ENCODE measurements around the gene PPIA. TPM values are rescaled to one million over a fixed set of nuclear protein-coding genes. Genes with fewer than 3 reads are reported as not detected.
"Not testable (repeated sequence)": the region's sequence is repeated elsewhere in the genome, so short reads cannot be mapped to it uniquely, and the experiment has no call there.

Gene PPIA
- total RNA-seq, 4 donors from 2014 or later, result 1,097 to 2,167 (median 1,431) TPM

GRCh38 chr7:44845451-44845850 is 49.0 kb downstream of the PPIA start:
- TF ChIP-seq CTCF (IDR thresholded peaks at IDR 0.05) (no peak), POLR2A (IDR thresholded peaks at IDR 0.05) (no peak), EP300 (IDR thresholded peaks at IDR 0.05) (no peak), POLR2AphosphoS5 (IDR thresholded peaks at IDR 0.05) (no peak)
- Histone ChIP-seq H3K4me3 (no peak overlapping the region), H3K36me3 (peaks cover 0 to 19% of the 10 kb centered on the region in 2 donors), H3K27ac (no peak overlapping the region), H3K27me3 (no peaks in the 10 kb centered on the region), H3K4me1 (peaks cover 0 to 66% (median 3%) of the 10 kb centered on the region in 3 donors), H3K9me3 (no peaks in the 10 kb centered on the region)
- no peak for ATAC-seq

- 20 to 48% methylated on average over 1 to 10 of the region's 11 CpGs for WGBS, 2 donors (ENCODE audit: low coverage in 1 of 2)
- not testable (repeated sequence) for H3K27me3 ChIP-seq, ATAC-seq, H3K9me3 ChIP-seq
- Histone ChIP-seq H3K4me1 (peaks cover 0 to 64% (median 3%) of the 10 kb centered on the region in 3 donors), H3K27ac (peak overlapping the region; percentile 81 to 99 (median 95)), H3K4me3 (peak overlapping the region; percentile 45 to 75), H3K36me3 (peaks cover 0 to 12% of the 10 kb centered on the region in 2 donors)
These were observed 49.9 kb downstream of the PPIA start for GRCh38 chr7:44846390-44846789.

- H3K27me3 ChIP-seq, result no peaks in the 10 kb centered on the region
- 1% methylated on average over 12 of the region's 12 CpGs for WGBS, 2 donors (ENCODE audit: low coverage in 1 of 2)
- H3K27ac ChIP-seq, result peak overlapping the region; percentile 81 to 99 (median 95)
- H3K9me3 ChIP-seq, result no peaks in the 10 kb centered on the region
- peaks cover 0 to 7% of the 10 kb centered on the region in 2 donors for H3K36me3 ChIP-seq
- H3K4me3 ChIP-seq, result peak overlapping the region; percentile 45 to 75
- no peak for ATAC-seq
- H3K4me1 ChIP-seq, result peaks cover 0 to 59% (median 3%) of the 10 kb centered on the region in 3 donors
- TF ChIP-seq POLR2A (IDR thresholded peaks at IDR 0.05) (no peak), CTCF (IDR thresholded peaks at IDR 0.05) (no peak), POLR2AphosphoS5 (IDR thresholded peaks at IDR 0.05) (no peak), EP300 (IDR thresholded peaks at IDR 0.05) (no peak)
These were observed 50.5 kb downstream of the PPIA start for GRCh38 chr7:44846816-44847508.

- Histone ChIP-seq H3K27ac (peak overlapping the region; percentile 81 to 99 (median 95)), H3K36me3 (peaks cover 0 to 3% of the 10 kb centered on the region in 2 donors), H3K4me1 (peaks cover 0 to 53% (median 3%) of the 10 kb centered on the region in 3 donors), H3K4me3 (peak overlapping the region; percentile 45 to 75), H3K27me3 (no peaks in the 10 kb centered on the region), H3K9me3 (no peaks in the 10 kb centered on the region)
- TF ChIP-seq POLR2A (IDR thresholded peaks at IDR 0.05) (no peak), CTCF (IDR thresholded peaks at IDR 0.05) (peak; percentile 62 to 96 (median 89)), POLR2AphosphoS5 (IDR thresholded peaks at IDR 0.05) (peak; percentile 25), EP300 (IDR thresholded peaks at IDR 0.05) (no peak)
- WGBS, 2 donors (ENCODE audit: low coverage in 1 of 2), result 0% methylated on average over 7 of the region's 36 CpGs; no CpG with 5 or more reads in 1 of the 2 donors
- ATAC-seq, result peak; percentile 83
These were observed 51.0 kb downstream of the PPIA start for GRCh38 chr7:44847509-44847919.

- Histone ChIP-seq H3K4me3 (peak within 1 kb of the TSS; percentile 72 to 75), H3K36me3 (no peaks in the 10 kb centered on the region), H3K4me1 (peaks cover 0 to 47% (median 3%) of the 10 kb centered on the region in 3 donors), H3K27me3 (no peaks in the 10 kb centered on the region), H3K9me3 (no peaks in the 10 kb centered on the region), H3K27ac (peak within 1 kb of the TSS; percentile 92 to 99 (median 95))
- TF ChIP-seq POLR2A (IDR thresholded peaks at IDR 0.05) (peak; percentile 95), POLR2AphosphoS5 (IDR thresholded peaks at IDR 0.05) (peak; percentile 40), EP300 (IDR thresholded peaks at IDR 0.05) (no peak), CTCF (IDR thresholded peaks at IDR 0.05) (peak in 2 of 4 experiments; percentile 19 to 36)
- peak; percentile 96 for ATAC-seq
- 1% methylated on average over 13 of the region's 70 CpGs; no CpG with 5 or more reads in 1 of the 2 donors for WGBS, 2 donors (ENCODE audit: low coverage in 1 of 2)
These were observed 51.6 kb downstream of the PPIA start, which contains the start of gene H2AZ2 for GRCh38 chr7:44847920-44848634. TSS of gene H2AZ2 (minus strand) at chr7:44848087. CDS start at chr7:44847971, 116 bp downstream.

Data from gastroesophageal sphincter (tissue), 4 donors.